ENCODE results near the gene PLPPR3. TPM values are rescaled to one million over a fixed set of nuclear protein-coding genes. Genes with fewer than 3 reads are reported as not detected.
A peak's percentile ranks its signal among the peaks of the same experiment; 100 is the strongest.

Gene PLPPR3
- total and polyA plus RNA-seq, 4 donors: 3.1 TPM; not detected in 3

- TF ChIP-seq REST (IDR thresholded peaks at IDR 0.05): no peak
- no peak for TF ChIP-seq FOXA2 (IDR thresholded peaks at IDR 0.05)
- TF ChIP-seq HNF4G (IDR thresholded peaks at IDR 0.05): no peak
- no peak for TF ChIP-seq JUND (IDR thresholded peaks at IDR 0.05)
- TF ChIP-seq GABPA (IDR thresholded peaks at IDR 0.05 in 1 of 2, conservative IDR thresholded peaks at IDR 0.05 in 1 of 2): no peak
- no peak for TF ChIP-seq RAD21 (IDR thresholded peaks at IDR 0.05)
- TF ChIP-seq NR2F2 (IDR thresholded peaks at IDR 0.05): no peak
- TF ChIP-seq MAX (IDR thresholded peaks at IDR 0.05): no peak
Observed at GRCh38 chr19:789701-790060, 32.1 kb downstream of the PLPPR3 start (continued).

- TF ChIP-seq ZBTB33 (IDR thresholded peaks at IDR 0.05) (no peak), EGR1 (IDR thresholded peaks at IDR 0.05; ENCODE audit: low read depth in 2 of 2) (no peak), GABPA (IDR thresholded peaks at IDR 0.05 in 1 of 2, conservative IDR thresholded peaks at IDR 0.05 in 1 of 2) (no peak), NR2F2 (IDR thresholded peaks at IDR 0.05) (peak; percentile 78), SP1 (IDR thresholded peaks at IDR 0.05) (peak; percentile 18)
- no peak for DNase-seq (ENCODE audit: low spot score)
- Histone ChIP-seq H3K27ac (ENCODE audit: low read depth in 1 of 2, low read length in 2 of 2) (peak overlapping the region; percentile 54 to 57), H3K4me1 (ENCODE audit: control insufficient read depth in 4 of 4, insufficient read depth in 4 of 4, low read length in 3 of 4) (no peaks in the 10 kb centered on the region), H3K4me3 (ENCODE audit: low read depth in 1 of 3, low read length in 3 of 3) (no peak overlapping the region), H3K36me3 (ENCODE audit: control insufficient read depth in 4 of 4, insufficient read depth in 3 of 4, low read depth in 1 of 4, low read length in 3 of 4) (no peaks in the 10 kb centered on the region), H3K9ac (ENCODE audit: low read depth in 1 of 2, low read length in 2 of 2) (no peak overlapping the region), H3K27me3 (ENCODE audit: control insufficient read depth in 4 of 4, insufficient read depth in 4 of 4, low read length in 3 of 4) (no peaks in the 10 kb centered on the region), H3K9me3 (ENCODE audit: control insufficient read depth in 4 of 4, low read length in 3 of 4) (no peaks in the 10 kb centered on the region)
- WGBS: 55% methylated on average over 33 of the region's 33 CpGs
Observed at GRCh38 chr19:788983-789700, 32.6 kb downstream of the PLPPR3 start.

- Histone ChIP-seq H3K27ac (ENCODE audit: low read depth in 1 of 2, low read length in 2 of 2) (peak overlapping the region in 1 of 2 donors; percentile 54), H3K4me1 (ENCODE audit: control insufficient read depth in 4 of 4, insufficient read depth in 4 of 4, low read length in 3 of 4) (no peaks in the 10 kb centered on the region), H3K9me3 (ENCODE audit: control insufficient read depth in 4 of 4, low read length in 3 of 4) (no peaks in the 10 kb centered on the region), H3K36me3 (ENCODE audit: control insufficient read depth in 4 of 4, insufficient read depth in 3 of 4, low read depth in 1 of 4, low read length in 3 of 4) (no peaks in the 10 kb centered on the region), H3K9ac (ENCODE audit: low read depth in 1 of 2, low read length in 2 of 2) (no peak overlapping the region), H3K4me3 (ENCODE audit: low read depth in 1 of 3, low read length in 3 of 3) (no peak overlapping the region), H3K27me3 (ENCODE audit: control insufficient read depth in 4 of 4, insufficient read depth in 4 of 4, low read length in 3 of 4) (no peaks in the 10 kb centered on the region)
- WGBS: 74% methylated on average over 11 of the region's 11 CpGs
- no peak for DNase-seq (ENCODE audit: low spot score)
- TF ChIP-seq HNF4G (IDR thresholded peaks at IDR 0.05) (no peak), RAD21 (IDR thresholded peaks at IDR 0.05) (no peak), FOXA2 (IDR thresholded peaks at IDR 0.05) (no peak), HNF4A (conservative IDR thresholded peaks at IDR 0.05) (no peak), NR2F2 (IDR thresholded peaks at IDR 0.05) (no peak), MAX (IDR thresholded peaks at IDR 0.05) (no peak), EGR1 (IDR thresholded peaks at IDR 0.05; ENCODE audit: low read depth in 2 of 2) (no peak), YY1 (IDR thresholded peaks at IDR 0.05) (no peak), RXRA (IDR thresholded peaks at IDR 0.05) (no peak), SP1 (IDR thresholded peaks at IDR 0.05) (no peak), CTCF (IDR thresholded peaks at IDR 0.05; ENCODE audit: low read depth, low read length, missing input control) (no peak), ZBTB33 (IDR thresholded peaks at IDR 0.05) (no peak), GABPA (IDR thresholded peaks at IDR 0.05 in 1 of 2, conservative IDR thresholded peaks at IDR 0.05 in 1 of 2) (no peak)
Observed at GRCh38 chr19:788686-788982, 33.1 kb downstream of the PLPPR3 start.
